GM18519 (cell line): Measurements from ENCODE around the gene NUDT22.
"Not testable (repeated sequence)": the region's sequence is repeated elsewhere in the genome, so short reads cannot be mapped to it uniquely, and the experiment has no call there.

Experiments
- ATAC-seq: cut with Tn5 transposase; IDR thresholded peaks from one replicate; pipeline ENCODE4 v1.9.1; 2021; ENCODE audit warnings: mild to moderate bottlenecking, moderate library complexity; ENCODE audit not compliant: unreplicated experiment, low FRiP score

NUDT22 gene

DNA sequence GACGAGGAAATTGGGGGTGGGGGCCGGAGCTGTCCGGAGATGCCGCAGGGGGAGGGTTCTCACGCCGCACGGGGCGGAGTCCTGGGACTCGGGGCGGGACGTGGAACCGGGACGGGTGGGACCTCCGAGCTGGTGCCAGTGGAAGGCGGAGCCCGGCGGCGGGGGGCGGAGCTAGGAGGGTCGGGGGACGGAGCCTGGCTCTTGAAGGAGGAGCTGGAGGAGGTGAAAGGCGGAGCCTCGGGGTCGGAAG, 15.1 kb downstream of the NUDT22 start:
- ATAC-seq = no peak

DNA sequence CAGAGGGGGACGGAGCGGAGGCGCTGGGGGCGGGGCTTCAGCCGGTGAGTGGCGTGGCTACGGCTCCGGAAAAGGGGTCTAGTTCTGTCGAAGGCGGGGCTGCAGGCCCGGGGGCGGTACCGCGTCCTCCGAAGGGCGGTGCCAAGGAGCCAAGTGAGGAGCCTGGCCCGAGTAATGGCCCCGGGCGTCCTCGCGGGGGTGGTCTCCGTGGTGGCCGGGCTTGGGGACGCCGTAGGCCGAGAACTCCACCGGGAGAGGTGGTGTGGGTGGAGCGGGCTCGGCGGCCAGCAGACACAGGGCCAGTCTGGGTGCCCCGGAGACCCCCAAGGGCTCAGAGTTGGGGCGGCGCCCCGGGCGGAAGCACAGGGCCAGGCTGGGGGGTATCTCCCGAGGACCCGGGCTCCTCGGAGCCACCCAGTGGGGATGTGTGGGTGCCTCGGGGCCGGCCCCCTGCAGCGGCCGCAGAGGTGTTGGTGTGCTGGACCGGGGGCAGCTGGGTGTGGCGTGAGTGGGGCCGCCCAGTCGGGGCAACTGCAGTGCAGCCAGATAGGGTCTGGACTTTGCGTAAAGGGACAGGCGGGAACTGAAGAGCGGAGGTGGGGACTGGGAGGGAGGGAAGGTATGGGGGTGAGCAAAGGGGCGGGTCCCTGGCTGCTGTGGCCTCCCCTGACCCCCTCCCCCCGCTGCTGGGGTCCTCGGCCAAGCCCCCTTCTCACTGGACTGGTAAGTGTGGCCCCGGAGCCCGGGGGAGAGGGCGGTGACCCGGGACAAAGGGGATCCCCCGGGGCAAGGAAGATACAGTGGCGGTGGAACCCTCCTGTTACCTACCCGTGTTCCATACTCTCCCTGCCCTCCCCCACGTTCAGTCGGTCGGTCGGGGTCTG, 15.7 kb downstream of the NUDT22 start:
- ATAC-seq = peak; percentile 41

DNA sequence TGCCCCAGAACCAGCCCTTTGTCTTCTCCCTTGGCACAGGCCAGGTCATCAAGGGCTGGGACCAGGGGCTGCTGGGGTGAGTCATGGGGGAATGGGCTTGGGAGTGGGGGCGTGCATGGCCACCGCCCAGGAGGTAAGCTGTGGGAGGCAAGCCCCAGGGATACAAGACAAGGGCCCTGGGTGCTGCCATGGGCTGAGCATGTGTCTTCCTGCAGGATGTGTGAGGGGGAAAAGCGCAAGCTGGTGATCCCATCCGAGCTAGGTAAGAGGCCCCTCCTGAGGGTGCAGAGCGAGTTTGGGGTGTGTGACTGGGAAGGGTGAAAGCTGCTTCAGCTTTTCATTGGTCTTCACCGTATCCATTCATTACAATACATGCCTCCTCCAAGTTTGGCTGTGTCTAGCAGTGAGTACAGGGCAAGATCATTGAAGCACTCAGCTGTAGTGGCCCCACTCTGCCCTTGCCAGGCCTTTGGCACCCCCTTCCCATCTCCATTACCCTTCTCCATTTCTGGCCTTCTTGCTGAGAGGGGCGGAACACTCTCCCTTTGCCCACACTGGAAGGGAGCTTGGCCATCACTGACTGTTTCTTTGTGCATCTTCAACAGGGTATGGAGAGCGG, 17.3 kb downstream of the NUDT22 start:
- ATAC-seq = no peak

DNA sequence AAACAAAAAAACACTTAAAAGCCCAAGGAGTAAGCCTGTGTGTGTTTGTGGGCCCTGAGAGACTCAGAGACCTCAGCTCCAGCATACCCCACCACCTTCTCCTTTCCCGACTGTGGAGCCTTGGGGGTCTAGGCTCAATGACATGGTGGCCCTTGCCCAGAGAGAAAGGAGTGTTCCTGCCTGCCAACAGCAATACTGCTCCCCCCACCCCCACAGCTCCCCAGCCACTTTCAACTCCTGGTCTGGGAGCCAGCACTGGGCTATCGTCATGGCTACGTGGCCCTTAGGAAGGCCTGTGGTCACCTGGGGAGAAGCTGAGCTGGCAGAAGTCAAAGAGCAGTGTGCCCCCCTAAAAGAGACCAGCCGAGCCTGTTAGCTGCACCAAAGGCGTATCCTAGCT, 18.0 kb downstream of the NUDT22 start:
- ATAC-seq = no peak

DNA sequence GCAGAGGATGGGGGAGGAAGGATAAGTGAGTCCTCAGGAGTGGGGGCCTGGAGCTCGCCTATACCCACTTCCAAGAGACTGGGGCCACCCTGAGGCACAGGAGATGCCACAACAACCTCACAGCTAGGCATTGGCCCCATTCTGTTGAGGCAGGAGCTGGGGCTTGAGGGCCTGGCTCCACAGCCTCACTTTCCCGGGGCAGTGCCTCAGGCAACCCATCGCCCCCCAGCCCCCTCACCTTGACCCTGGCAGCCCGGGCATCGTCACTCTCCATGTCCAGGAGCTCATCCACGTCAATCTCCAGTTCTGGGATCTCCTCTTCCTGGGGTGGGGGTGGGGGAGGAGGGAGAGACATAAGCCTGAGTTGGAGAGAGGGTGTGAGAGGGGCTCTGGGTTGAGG, 18.9 kb downstream of the NUDT22 start:
- ATAC-seq = no peak

DNA sequence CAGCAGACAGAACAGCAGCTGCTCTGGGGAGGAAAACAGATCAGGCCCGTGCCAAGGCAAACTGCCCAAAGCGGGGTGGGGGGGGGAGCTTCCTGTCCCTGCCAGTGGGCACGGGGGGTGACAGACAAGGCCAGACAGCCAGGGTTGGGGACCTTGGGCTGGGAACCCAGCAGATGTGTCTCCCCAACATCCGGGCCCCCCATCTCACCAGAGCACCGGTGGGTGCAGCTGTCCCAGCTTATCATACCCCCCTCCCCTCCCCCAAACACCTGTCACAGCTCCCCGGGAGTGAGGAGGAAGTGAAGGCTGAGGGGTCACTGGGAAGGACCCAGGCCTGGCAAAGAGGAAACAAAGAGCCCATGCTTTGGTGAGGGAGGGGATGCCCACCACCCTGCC, 19.3 kb downstream of the NUDT22 start:
- ATAC-seq = no peak

DNA sequence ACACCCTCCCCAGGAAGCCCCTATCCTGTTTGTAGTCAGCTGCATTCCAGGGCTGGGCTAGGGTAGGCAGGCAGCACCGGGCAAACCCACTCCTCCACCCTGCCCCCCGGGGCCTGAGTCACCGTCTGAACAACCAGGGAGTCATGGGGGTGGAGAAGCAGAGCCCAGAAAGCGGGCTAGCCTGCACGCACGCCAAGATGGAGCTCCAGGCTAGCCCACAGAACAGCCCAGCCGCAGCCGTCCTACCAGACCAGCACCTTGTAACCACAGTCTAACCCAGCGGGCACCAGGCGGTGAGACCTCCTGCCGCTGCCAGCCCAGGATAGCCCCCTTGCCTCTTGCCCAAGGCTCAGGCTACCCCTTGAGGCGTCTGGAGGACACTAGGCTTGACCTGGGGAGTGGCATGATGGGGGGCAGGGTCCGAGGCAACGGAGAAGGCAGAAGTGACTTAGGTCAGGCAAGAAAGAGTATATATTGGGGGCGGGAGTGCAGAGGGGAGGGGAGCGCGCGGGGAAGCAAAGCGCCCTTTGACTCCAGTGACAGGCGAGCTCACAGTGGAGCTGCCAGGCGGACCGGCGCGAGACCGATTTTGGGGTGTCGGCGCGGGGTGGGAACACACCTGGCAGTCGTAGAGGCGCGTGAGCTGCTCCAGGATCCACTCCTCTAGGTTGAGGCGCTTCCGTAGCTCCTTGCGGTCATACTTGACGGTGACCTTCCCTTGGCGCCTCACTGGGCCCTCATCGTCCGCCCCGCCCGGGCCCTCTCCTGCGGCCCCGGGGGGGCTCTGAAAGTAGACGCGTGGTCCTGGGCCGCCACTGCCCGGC, 19.9 kb downstream of the NUDT22 start:
- ATAC-seq = no peak

DNA sequence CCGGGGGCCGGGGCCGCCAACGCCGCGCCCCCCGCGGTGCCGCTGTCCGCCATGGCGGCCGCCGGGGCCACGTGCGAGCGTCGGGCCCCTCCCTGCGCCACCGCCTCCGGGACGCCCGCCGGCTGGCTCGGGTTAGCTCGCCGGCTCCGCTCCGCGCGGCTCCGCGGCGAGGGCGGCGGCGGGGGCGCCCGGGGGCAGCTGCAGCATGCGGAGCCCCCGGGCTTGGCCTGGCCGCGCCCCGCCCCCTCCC, 20.5 kb downstream of the NUDT22 start:
- not testable (repeated sequence) for ATAC-seq

DNA sequence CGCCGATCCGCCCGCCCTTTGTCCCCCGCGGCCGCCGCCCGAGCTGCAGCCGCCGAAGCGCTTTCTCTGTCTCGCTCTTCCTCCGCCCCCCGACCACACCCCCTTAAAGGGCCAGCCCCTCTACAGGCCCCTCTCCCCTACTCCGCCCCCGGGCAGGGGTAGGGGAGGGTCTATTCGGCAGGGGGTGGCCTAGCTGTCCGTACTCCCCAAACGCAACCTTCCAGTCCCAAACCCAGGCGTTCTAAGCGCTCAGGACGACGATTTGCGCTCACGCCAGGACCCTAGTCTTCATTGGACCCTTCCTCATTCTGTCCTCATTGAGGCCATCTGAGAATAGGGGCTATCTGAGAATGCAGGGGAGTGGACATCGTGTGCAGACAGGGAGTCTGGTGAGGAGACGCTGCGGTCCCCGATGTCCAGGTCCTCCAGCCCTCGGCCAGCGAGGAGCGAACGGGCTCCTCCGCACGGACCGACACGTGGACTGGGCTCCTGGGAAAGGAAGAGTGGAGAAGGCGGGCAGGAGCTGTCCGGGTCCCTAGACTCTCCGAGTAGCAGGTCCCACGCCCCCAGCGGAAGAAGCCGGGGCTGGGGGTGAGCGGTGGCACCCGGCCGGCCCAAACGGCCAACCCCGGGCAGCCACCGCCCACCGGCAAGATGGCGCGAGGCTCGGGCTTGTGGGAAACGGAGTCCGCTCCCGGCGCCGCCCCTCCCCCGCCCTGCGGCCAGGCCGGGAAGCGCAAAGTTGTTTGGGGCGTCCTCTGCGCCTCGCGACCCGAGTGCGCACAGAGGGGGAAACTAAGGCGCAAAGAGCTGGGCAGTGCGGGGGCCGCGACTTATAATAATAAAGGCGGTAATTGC, 21.0 kb downstream of the NUDT22 start, which contains the start of gene PPP1R14B:
Gene PPP1R14B (minus strand): TSS at position 73 of the 858 bp plus-strand sequence. CDS start 270 bp downstream, outside the sequence.
- no peak for ATAC-seq

DNA sequence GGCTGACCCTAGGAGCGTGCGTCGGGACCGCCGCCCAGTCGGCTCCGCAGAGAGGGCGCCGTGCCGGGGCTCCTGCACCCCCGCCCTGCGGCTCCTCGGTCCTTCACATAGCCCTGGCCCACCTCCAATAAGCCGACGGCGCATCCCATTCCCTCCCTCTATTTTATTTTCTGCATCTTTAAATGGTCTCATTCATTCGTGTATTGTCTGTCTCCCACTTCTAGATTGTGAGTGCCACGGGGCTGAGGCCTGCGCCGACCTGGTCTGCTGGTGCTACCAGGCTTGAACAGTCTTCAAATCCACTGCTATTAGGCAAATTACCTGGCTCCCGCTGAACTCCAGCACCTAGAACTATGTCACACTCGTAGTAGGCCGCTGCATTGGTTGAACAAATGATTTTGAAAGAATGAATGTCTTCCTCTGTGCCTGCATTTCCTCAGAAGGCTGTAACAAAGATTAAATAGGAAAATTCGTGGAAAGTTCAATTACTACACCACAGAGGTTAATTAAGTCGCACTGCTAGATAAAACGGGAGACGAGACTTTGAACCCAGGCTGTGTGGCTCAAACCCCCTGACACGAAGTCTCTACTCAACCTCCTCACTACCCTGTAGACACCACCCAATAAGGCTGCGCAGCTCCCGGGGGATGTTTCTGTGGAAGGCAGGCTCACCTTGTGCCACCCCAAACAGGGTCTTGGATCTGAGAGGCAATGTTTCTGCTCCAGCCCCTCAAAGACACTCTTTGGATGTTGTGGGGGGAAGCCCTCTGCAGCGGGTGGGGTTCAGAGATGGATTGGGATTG, 21.9 kb downstream of the NUDT22 start:
- ATAC-seq = no peak

DNA sequence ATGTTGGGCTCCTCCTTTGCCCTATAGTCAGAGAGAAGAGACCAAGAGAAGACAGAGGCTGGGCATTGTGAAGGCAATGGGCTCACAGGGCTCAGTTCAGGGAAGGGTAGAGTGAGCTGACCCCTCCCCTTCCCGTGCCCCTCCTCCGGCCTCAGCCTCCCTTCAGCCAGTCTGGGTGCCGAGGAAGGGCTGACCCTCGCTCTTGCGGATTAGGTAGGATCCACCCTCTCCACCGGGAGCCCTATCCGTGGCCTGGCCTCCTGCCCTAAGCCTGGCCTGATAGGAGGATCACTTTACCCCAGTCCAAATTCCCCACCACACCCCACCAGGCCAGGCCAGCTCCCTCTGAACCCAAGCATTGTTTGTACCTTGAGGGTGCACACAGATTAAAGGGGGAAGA, 22.5 kb downstream of the NUDT22 start:
- no peak for ATAC-seq

DNA sequence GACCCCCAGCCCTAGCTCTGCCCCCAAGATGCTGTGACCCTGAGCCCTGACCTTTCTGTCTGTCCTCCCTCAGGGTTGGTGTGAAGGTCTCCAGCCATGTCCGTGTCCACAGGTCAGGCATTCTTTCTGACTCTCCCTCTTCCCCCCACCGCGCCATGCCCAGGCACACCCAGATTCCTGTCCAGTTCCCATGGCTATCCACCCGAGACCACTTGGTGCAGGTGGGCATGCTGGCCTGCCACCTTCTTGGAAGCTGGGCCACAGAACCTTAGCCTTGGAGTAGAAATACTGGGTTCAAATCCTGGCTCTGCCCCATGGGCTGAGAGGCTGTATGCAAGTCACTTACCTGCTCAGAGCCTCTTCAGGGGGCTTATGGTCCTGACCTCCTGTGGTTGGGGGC, 23.0 kb downstream of the NUDT22 start:
- ATAC-seq = no peak

DNA sequence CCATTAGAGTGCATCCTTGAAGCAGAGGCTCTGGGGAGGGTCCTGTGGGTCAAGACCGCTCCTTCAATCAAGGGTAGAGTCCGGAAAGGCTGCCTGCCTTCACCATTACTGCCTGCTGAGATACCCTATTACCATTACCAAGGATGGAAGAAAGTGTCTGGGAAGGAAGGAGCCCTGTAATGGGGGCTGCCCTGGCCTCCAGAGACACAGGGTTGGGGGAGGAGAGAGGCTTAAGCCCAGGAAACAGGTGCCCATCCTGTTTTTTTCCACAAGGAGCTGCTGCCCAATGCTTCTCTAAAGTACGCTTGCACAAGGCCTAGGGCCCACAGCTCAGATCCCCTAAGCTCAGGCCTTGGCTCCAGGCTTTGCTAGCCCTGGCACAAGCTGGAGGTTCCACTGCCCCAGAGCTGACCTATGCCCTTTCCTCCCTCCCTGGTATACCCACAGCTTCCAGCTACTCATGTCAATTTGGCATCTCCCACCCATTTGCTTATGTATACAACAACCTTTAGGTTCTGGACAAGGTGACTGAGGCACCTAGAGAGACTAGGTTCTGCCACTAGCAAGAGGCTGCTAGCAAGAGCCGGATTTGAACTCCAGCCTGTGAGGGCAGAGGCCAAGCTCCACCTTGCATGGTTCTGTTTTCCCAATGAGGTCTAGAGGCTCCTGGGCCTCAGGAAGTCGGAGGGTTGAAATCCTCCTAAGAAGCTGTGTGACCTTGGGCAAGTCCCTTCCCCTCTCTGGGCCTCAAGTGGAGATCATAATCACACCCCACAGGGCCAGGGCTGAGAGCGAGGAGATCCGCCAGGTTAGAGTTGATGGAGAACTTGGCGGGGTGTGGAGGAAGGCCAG, 23.7 kb downstream of the NUDT22 start:
- ATAC-seq = no peak

DNA sequence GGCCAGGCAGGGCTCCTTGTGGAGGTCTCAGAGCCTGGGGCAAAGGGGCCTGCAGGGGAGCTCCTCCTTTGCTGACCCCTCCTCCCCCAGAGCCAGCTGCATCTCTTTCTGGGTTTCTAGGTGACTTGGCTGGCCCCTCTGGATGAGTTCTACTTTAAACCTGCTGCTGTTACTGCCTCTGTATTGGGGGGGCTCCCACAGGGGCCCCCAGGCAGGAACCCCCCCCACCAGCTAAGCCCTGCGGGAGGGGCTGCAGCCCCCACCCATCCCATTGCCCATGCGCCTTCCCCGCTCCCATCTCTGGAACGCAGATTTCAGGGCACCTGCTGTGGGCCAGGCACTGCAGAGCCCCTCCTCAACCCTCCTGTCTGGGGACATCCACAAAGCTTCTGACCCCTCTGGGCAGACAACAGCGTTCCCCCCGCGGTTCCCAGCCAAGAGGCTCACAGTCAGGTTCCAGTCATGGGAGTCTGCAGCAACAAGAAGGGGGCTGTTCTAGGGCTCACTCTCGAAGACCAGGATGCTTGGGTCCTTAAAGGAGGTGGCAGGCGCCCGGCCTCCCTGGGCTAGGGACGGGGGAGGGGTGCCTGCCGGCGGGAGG, 24.4 kb downstream of the NUDT22 start:
- ATAC-seq = no peak

DNA sequence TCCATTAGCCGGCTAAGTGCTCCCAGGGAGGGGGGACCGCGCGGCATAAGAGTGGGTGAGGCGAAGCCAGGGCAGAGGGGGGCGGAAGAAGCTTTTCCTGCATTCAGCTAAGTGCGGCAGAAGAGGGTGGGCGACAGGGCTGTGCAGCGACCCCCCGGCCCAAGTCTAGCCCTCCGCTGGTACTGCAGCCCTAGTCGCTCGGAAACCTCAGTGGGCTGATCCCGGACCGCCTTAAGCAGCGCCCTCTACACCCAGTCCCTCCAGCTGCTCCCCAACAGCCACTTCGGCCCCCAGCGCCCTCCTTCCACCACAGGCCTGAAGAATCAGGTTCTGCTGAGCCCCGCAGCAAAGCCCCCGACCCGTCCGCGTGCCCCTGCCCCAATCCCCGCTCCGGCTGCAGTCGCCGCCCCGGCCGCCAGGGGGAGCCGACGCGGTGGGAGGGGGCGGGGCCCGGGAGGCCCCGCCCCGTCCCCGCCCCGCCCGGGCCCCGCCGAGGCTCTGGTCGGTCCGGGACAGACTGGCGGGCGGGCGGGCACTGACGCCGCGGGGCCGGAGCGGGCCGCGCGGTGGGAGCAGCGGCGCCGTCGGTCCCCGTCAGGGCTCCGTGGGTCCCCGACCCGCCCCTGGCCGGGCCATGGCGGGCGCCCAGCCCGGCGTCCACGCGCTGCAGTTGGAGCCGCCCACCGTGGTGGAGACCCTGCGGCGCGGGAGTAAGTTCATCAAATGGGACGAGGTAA, 25.1 kb downstream of the NUDT22 start, which contains the start of gene PLCB3:
Gene PLCB3 (plus strand): TSS at position 515 of the 737 bp plus-strand sequence. CDS start 120 bp downstream, at position 635.
- no peak for ATAC-seq

DNA sequence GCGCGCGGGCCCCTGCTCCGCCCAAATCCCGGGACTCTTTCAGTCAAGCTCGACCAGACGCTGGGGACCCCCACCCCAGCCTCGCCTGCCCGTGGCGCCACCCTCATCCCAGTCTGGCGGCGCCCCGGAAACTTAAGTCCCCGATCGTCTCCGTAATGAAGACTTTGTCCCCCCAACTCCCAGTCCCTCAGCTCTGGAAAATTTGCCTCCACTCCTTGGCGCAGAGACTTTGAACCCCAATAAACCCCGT, 25.6 kb downstream of the NUDT22 start:
- no peak for ATAC-seq

DNA sequence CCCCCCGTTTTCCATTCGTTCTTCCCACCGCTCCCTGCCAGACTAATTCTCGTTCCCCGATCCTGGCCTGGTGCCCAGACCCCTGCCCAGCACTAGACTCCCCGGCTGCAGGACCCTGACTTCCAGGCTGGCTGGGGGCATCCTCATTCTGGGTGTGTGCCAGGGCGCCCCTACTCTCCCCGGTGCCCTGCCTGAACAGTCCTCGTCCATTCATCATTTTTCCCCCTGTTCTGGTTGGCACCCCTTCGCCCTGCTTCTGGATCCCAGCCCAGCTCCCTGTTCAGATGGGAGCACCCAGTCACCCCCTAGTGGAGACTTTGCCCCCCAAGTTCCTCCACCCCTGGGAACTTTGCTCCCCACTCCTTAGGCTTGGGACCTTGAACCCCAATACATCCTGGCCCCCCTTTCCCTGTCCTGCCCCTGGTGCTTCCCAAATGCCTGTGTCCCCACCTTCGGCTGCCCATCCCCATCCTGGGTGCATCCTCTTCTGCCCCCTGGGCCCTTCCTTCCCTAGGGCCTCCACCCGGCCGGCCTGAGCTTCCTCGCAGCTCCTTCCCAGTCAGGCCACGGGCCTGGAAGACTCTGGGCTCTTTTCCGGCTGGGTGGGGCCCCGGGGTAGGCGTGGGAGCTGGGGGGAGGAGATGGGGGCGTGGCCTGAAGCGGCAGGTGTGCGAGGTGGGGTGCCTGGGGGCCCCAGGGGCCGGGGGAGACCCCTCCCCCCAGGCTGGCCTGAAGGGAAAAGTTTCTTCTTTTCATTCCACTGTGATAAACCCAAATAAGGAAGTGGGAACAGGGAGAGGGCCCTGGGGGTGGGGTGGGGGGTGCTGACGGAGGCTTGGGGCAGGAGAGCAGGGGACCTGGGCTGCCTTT, 26.2 kb downstream of the NUDT22 start:
- no peak for ATAC-seq
